HG03159 (cell line): ENCODE measurements around the gene CDCP2.
"Not testable (repeated sequence)": the region's sequence is repeated elsewhere in the genome, so short reads cannot be mapped to it uniquely, and the experiment has no call there.

Source experiments
- ATAC-seq: cut with Tn5 transposase; IDR thresholded peaks from one replicate; pipeline ENCODE4 v1.9.1; 2021; ENCODE audit warnings: mild to moderate bottlenecking, moderate library complexity; ENCODE audit not compliant: unreplicated experiment

The CDCP2 gene

GRCh38 chr1:54118704-54119103 lies 34.1 kb downstream of the CDCP2 start:
- no peak for ATAC-seq

- ATAC-seq = no peak
Measured at GRCh38 chr1:54117815-54118563, 34.8 kb downstream of the CDCP2 start.

- no peak for ATAC-seq
Measured at GRCh38 chr1:54115520-54115919, 37.3 kb downstream of the CDCP2 start.

GRCh38 chr1:54114955-54115354 lies 37.8 kb downstream of the CDCP2 start:
- no peak for ATAC-seq

- ATAC-seq = no peak
Measured at GRCh38 chr1:54114001-54114400, 38.8 kb downstream of the CDCP2 start.

- no peak for ATAC-seq
Measured at GRCh38 chr1:54112705-54113368, 40.0 kb downstream of the CDCP2 start.

GRCh38 chr1:54112027-54112426 lies 40.8 kb downstream of the CDCP2 start:
- ATAC-seq = no peak

- ATAC-seq = no peak
Measured at GRCh38 chr1:54111624-54112023, 41.2 kb downstream of the CDCP2 start.

- ATAC-seq = no peak
Measured at GRCh38 chr1:54110996-54111395, 41.8 kb downstream of the CDCP2 start.

- ATAC-seq = no peak
Measured at GRCh38 chr1:54109129-54110090, 43.4 kb downstream of the CDCP2 start.

GRCh38 chr1:54108156-54108555 lies 44.6 kb downstream of the CDCP2 start:
- ATAC-seq = no peak

- no peak for ATAC-seq
Measured at GRCh38 chr1:54107131-54107530, 45.7 kb downstream of the CDCP2 start.

- ATAC-seq = no peak
Measured at GRCh38 chr1:54105736-54106269, 47.0 kb downstream of the CDCP2 start.

- ATAC-seq = no peak
Measured at GRCh38 chr1:54105080-54105479, 47.7 kb downstream of the CDCP2 start.

- not testable (repeated sequence) for ATAC-seq
Measured at GRCh38 chr1:54104613-54105012, 48.2 kb downstream of the CDCP2 start.

- ATAC-seq = no peak
Measured at GRCh38 chr1:54103414-54103813, 49.4 kb downstream of the CDCP2 start.

- ATAC-seq = no peak
Measured at GRCh38 chr1:54100500-54100899, 52.3 kb downstream of the CDCP2 start.

- ATAC-seq = no peak
Measured at GRCh38 chr1:54099061-54099610, 53.7 kb downstream of the CDCP2 start.

- no peak for ATAC-seq
Measured at GRCh38 chr1:54096877-54097240, 55.9 kb downstream of the CDCP2 start.

- ATAC-seq = no peak
Measured at GRCh38 chr1:54096227-54096876, 56.4 kb downstream of the CDCP2 start.
